KOPT-K1 (cell line): ENCODE results near the gene ADO.

Experiments used
- H3K27ac ChIP-seq: fragments of 200-600 bp; sonication (generic); 2 replicates; pipeline ENCODE4 v1.5.1; 2016; ENCODE audit warnings: antibody characterized with exemption, mild to moderate bottlenecking, low read depth, low read length; ENCODE audit not compliant: poor library complexity, severe bottlenecking
- H3K36me3 ChIP-seq: fragments of 200-600 bp; sonication (generic); 2 replicates; pipeline ENCODE4 v1.5.1; 2017; ENCODE audit warnings: antibody characterized with exemption, mild to moderate bottlenecking, low read length, moderate library complexity; ENCODE audit not compliant: insufficient read depth
- H3K9me3 ChIP-seq: fragments of 200-600 bp; sonication (generic); 2 replicates; pipeline ENCODE4 v1.5.1; 2017; ENCODE audit warnings: antibody characterized with exemption, low read length, mild to moderate bottlenecking; ENCODE audit not compliant: insufficient read depth, poor library complexity, severe bottlenecking

ADO gene

GRCh38 chr10:62810156-62810902 lies 5.8 kb downstream of the ADO start:
- Histone ChIP-seq H3K27ac (no peak overlapping the region), H3K36me3 (peaks cover 33% of the 10 kb centered on the region), H3K9me3 (no peaks in the 10 kb centered on the region)

DNA sequence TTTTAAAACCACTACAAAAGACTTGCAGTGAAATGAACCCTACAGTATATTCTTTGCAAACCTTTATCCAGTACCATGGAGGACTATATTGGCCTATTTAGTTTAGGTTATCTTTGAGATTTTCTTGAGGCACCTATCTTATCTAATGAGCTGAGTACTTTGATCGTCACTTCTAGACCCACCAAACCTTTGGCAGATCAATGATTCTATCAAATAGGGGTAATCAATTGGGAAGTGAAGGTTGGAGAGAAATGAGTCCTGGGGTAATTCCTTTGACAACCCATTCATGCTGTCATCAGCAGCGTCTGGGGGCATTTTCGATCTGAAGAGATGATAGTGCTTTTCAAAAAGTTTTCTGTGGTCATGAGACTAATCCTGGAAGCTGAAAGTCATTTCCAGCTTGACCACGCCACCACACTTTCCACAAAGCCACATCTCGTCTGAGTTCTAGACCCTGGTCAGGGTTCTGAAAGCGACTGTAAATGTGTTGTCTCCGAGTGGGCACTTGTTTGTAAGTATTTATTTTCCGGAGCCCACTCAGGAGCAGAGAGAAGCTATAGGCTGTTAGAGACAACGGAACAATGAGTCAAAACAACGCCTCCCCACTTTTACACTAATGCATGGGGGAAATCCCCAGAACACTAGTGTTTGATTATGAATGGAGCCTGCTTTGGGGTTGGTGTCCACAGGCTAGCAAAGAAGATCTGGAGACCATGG lies 6.8 kb downstream of the ADO start:
- no peaks in the 10 kb centered on the region for H3K9me3 ChIP-seq
- H3K36me3 ChIP-seq = peaks cover 33% of the 10 kb centered on the region
- H3K27ac ChIP-seq = no peak overlapping the region

DNA sequence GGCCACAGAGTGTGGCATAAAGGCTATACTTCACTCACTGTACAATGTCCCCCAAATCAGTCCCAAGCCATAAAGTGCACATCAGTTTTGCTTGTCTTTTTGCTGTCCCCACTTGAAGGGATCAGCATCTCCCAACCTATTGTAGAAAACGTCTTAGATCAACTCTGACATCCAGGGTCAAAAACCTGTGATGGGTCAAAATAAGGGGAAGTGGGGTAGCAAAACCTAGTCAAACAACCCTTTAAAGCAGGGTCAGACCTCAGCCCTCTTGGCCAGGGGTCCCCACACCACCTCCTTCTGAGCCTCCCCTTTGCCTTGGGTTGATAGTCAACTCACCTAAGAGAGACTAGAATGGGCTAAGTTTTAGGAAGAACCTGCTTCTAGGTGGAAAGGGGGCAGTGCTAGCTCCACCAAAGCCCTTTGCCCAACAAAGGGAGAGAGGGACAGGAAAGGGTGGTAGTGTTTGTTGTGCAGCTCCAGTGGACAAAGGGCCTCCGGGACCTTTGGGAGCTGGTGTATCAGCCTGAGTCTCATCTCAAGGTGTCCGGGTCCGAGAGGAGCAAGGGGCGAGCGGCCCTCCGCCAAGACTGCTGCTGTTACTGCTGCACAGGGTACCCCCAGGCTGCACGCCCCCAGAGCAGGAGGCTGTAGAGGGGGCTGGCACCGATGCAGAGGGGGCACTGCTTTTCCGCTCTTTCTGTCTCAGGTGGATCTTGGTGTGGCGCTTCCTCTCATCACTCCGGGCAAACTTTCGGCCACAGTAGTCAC lies 8.3 kb downstream of the ADO start:
- Histone ChIP-seq H3K27ac (no peak overlapping the region), H3K36me3 (peaks cover 20% of the 10 kb centered on the region), H3K9me3 (no peaks in the 10 kb centered on the region)

DNA sequence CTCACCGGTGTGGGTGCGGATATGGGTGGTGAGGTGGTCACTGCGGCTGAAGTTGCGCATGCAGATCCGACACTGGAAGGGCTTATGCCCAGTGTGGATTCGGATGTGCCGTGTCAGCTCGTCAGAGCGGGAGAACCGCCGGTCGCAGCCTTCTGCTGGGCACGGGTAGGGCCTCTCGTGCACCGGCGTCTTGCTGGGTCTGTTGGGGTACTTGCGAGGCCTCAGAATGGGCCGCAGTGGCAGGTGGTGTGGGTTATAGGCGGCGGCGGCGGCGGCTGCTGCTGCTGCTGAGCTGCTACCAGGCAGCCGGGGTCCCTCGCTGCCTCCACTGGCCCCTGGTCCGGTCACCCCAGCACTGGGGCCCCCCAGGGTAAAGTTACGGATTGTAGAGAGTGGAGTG lies 8.9 kb downstream of the ADO start:
- Histone ChIP-seq H3K36me3 (peaks cover 14% of the 10 kb centered on the region), H3K27ac (no peak overlapping the region), H3K9me3 (no peaks in the 10 kb centered on the region)

GRCh38 chr10:62813981-62814380 lies 9.5 kb downstream of the ADO start:
- no peak overlapping the region for H3K27ac ChIP-seq
- no peaks in the 10 kb centered on the region for H3K9me3 ChIP-seq
- H3K36me3 ChIP-seq = peaks cover 9% of the 10 kb centered on the region

DNA sequence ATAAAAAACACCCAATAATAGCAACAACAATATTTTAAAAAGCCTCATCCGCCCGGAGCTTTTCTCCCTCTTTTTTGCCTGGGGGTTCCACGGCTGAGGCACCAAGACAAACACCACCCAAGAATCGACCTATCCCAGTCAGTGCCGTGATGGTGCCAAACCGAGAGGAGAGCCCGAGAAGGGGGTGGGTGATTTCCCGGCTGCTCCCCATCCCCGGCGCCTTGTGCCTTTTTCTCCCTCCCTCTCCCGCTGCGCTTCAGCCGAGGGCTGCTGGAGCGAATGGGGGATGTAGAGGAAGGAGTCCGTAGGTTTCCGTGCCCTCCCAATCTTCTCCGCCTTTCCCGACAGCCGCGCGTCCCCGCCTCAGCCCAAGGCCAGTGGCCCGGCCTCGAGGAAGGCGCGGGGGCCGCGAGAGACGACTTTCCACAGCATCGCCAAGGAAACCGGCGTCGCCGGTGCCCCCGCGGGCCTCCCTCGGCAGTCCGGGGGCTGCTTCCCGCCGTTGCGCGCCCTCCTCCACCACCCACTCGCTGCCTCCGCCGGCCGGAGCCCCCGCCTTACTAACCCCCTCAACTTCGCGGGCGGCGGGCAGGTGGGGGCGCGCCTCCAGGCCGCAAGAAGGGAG lies 10.3 kb downstream of the ADO start:
- Histone ChIP-seq H3K27ac (no peak overlapping the region), H3K36me3 (0 out of 2 replicates have a peak, but pooled peaks cover under 1% of the 10 kb centered on the region), H3K9me3 (no peaks in the 10 kb centered on the region)

- no peaks in the 10 kb centered on the region for H3K36me3 ChIP-seq
- H3K27ac ChIP-seq = no peak overlapping the region
- no peaks in the 10 kb centered on the region for H3K9me3 ChIP-seq
Measured at GRCh38 chr10:62815381-62816075, 11.0 kb downstream of the ADO start.

GRCh38 chr10:62816076-62816330 lies 11.5 kb downstream of the ADO start:
- Histone ChIP-seq H3K36me3 (no peaks in the 10 kb centered on the region), H3K27ac (no peak overlapping the region), H3K9me3 (no peaks in the 10 kb centered on the region)

- H3K27ac ChIP-seq = peak within 1 kb of the TSS; percentile 57
- no peaks in the 10 kb centered on the region for H3K9me3 ChIP-seq
- no peaks in the 10 kb centered on the region for H3K36me3 ChIP-seq
Measured at GRCh38 chr10:62816331-62817120, 12.0 kb downstream of the ADO start, which contains the start of gene EGR2. EGR2 (minus strand) TSS chr10:62816366; CDS start chr10:62816029, 337 bp downstream.

DNA sequence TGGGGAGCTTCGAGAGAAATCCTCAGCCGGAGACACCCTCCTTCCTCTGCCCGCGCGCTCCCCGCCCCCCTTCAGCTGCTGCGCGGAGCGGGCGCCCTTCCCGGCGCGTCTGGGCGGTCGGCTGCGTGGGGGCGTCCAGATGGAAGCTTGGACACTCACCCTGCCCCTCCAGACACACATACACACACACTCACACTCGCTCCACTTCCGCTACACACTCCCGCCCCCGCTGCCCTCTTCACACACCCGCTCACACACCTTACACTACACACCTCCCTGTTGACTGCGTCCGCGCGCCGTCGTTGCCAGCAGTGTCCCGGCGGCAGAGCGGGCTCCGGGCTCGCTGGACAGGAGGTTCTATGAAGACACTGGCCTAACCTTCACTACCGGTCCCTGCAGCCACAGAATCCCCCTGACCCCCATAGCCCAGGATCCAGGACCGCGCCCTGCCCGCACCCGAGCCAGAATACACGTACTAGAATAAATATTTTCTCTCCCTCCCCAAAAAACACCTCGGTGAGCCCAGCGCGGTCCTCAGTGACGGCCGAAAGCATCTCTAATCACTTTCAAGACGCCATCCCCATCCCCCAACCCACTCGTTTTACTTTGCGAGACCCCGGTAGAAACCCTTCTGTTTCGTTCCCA lies 12.7 kb downstream of the ADO start:
- no peaks in the 10 kb centered on the region for H3K36me3 ChIP-seq
- H3K27ac ChIP-seq = peak overlapping the region; percentile 57
- no peaks in the 10 kb centered on the region for H3K9me3 ChIP-seq

DNA sequence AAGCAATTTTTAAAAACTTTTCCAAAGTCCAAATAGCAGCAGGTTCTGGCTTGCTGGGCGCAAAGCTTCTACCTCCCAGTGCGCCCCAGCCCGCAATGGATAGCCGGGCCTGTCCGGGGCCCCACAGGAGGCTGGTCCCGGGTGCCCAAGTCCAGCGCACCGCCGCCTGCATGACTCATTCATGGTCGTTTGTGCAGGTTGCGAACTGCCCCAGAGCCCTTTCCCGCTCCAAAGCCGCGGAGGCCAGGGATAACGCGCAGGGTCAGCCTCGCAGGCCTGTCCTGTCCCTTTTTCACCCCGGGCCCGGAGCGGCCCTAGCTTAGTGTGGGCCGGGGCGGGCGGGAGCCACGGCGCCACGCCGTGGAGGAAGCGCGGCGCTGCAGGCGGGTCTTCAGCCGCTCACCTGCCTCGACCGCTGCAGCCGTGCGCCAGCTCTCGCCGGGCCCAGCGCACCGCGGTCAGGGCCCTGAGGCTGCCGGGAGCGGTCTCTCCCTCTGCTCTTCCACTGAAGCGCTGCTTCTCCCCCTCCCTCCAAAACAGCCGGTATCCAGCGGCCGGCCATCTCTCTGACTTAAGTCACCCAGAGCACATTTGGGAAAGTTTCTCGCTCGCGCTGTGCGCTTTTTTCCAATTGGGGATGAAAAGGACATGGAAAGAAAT lies 13.4 kb downstream of the ADO start:
- H3K9me3 ChIP-seq = no peaks in the 10 kb centered on the region
- H3K27ac ChIP-seq = no peak overlapping the region
- H3K36me3 ChIP-seq = no peaks in the 10 kb centered on the region

DNA sequence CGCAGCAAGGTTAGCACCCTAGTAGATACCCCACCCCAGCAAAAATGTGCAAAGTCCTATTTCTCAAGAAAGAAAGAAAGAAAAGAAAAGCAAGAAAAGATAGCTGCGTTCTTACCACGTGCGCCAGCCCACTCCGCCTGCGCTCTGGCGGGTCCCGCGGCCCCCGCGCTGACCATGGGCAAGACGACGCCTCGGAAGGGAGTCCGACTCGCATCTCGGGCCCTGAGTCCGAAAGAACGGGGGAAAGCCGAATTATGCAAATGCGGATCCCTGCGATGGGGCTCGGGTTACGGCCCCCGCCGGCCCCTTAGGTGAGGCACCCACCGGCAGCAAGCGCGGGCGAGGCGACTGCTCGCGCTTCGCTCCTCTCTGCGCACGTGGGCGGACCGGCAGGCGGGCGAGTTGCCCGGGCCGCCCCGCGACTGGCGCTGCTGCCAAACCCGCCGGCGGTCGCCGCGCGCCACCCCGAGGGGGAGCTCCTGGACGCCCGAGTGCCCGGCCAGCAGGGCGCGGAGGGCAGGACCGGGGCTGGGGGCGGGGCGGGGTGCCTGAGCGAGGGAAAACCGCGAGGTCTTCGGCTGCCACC lies 14.0 kb downstream of the ADO start:
- Histone ChIP-seq H3K36me3 (no peaks in the 10 kb centered on the region), H3K27ac (no peak overlapping the region), H3K9me3 (no peaks in the 10 kb centered on the region)
